ENCODE data around the gene PCAT6. TPM values are rescaled to one million over a fixed set of nuclear protein-coding genes. Genes with fewer than 3 reads are reported as not detected.

Gene PCAT6
- total RNA-seq, 4 donors from 2014 or later, result 4.3 TPM; not detected in 3

DNA sequence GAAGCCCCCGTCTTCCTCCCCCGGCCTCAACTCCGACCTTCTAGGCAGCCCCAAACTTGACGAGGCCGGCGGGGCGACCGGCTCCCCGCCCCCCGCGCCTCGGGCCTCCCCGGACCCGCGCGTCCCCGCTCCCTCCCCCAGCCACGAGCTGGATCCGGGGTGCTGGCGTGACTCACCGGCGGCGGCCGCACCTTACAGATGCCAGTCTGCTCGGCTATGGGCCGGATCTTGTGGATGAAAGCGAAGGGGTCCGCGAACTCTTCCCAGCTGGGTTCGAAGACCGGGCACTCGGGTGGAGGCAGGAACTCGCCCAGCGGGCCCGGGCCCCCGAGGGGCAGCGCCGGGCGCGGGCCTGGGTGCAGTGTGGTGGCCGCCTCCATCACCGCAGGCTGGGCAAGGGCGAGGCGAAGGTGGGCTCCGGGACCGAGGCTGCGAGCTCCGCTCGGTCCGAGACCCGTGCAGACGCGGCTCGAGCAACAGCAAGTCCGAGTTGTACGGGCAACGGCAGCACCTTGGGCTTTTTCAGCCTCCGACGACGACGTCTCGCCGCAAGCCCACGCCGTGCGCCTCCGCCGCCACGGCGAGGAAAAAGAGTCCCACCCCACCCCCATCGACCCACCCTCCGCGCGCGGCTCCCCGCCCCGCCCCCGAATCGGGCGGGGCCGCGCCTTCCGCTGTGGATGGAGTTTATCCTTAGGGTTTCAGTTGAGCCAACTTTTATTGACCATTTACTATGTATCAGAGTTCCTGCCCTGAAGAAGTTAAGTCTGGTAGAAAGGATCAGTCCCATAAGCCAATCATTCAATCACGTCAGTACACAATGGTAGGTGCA is 2.6 kb upstream of the PCAT6 start, which contains the start of gene KDM5B:
Gene KDM5B (minus strand): TSS at position 496 of the 832 bp plus-strand sequence. CDS start 116 bp downstream, at position 380.
- DNase-seq (peak; percentile 42 to 55), ATAC-seq (peak; percentile 25 to 45)
- Histone ChIP-seq H3K36me3 (no peaks in the 10 kb centered on the region), H3K27ac (peak within 1 kb of the TSS; percentile 80 to 93 (median 84)), H3K4me1 (peaks cover 19 to 22% of the 10 kb centered on the region in 2 donors), H3K4me3 (peak within 1 kb of the TSS; percentile 81 to 99 (median 92)), H3K9me3 (no peaks in the 10 kb centered on the region), H3K27me3 (no peaks in the 10 kb centered on the region)
- intact Hi-C loops (cut with DNase I; ENCODE audit: low total_unique reads) (loop anchor here (2.0 kb wide), 1 partner anchor 53 kb away; no protein-coding TSS in a partner anchor), in situ Hi-C loops (cut with MboI; ENCODE audit: low sequenced_read_pairs in 4 of 4) (no loop called here)
- TF ChIP-seq, protein P1, sequence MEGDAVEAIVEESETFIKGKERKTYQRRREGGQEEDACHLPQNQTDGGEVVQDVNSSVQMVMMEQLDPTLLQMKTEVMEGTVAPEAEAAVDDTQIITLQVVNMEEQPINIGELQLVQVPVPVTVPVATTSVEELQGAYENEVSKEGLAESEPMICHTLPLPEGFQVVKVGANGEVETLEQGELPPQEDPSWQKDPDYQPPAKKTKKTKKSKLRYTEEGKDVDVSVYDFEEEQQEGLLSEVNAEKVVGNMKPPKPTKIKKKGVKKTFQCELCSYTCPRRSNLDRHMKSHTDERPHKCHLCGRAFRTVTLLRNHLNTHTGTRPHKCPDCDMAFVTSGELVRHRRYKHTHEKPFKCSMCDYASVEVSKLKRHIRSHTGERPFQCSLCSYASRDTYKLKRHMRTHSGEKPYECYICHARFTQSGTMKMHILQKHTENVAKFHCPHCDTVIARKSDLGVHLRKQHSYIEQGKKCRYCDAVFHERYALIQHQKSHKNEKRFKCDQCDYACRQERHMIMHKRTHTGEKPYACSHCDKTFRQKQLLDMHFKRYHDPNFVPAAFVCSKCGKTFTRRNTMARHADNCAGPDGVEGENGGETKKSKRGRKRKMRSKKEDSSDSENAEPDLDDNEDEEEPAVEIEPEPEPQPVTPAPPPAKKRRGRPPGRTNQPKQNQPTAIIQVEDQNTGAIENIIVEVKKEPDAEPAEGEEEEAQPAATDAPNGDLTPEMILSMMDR (IDR thresholded peaks at IDR 0.05 in 4 of 5, conservative IDR thresholded peaks at IDR 0.05 in 1 of 5), result no peak
- TF ChIP-seq POLR2A (IDR thresholded peaks at IDR 0.05), result peak; percentile 66 to 84

DNA sequence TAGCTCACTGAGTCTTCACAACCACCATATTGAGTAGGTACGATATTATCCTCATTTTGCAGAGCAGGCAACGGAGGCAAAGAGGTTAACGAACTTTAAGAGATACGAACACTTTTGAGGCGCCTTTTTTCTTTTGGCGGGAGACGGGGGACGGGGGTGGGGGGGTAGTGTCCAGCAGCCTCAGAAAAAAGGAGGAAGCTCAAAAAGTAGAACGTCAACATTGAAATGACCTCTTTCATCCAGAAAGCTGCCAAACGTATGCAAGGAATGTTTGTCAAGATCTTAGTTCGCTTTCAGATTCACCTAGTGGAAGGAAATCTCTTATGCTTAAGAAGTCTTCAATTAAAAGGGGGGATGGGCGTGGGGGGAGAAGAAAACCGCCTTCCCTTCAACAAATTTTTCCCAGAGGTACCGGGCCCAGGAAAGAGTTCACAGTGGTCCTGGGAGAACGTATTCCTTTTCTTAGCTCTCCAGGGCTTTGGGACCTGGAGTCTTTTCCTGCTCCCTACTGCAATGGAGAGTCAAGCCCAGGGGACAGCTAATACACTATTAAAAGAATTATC is 1.1 kb upstream of the PCAT6 start:
- peaks cover 19 to 22% of the 10 kb centered on the region in 2 donors for H3K4me1 ChIP-seq
- no peak for TF ChIP-seq POLR2A (IDR thresholded peaks at IDR 0.05)
- TF ChIP-seq, protein P1 (IDR thresholded peaks at IDR 0.05 in 4 of 5, conservative IDR thresholded peaks at IDR 0.05 in 1 of 5), result no peak
- in situ Hi-C loops (cut with MboI; ENCODE audit: low sequenced_read_pairs in 4 of 4), result no loop called here
- H3K9me3 ChIP-seq, result no peaks in the 10 kb centered on the region
- no peak for DNase-seq
- H3K4me3 ChIP-seq, result peak overlapping the region; percentile 69 to 94 (median 78)
- intact Hi-C loops (cut with DNase I; ENCODE audit: low total_unique reads), result loop anchor here (1.0 to 2.0 kb wide), 5 partner anchors 51 to 197 kb away; partner anchors contain the start of genes KLHL12, RABIF and TMEM183A
- no peak for ATAC-seq
- peak overlapping the region; percentile 83 to 88 (median 86) for H3K27ac ChIP-seq
- no peaks in the 10 kb centered on the region for H3K36me3 ChIP-seq
- H3K27me3 ChIP-seq, result no peaks in the 10 kb centered on the region

DNA sequence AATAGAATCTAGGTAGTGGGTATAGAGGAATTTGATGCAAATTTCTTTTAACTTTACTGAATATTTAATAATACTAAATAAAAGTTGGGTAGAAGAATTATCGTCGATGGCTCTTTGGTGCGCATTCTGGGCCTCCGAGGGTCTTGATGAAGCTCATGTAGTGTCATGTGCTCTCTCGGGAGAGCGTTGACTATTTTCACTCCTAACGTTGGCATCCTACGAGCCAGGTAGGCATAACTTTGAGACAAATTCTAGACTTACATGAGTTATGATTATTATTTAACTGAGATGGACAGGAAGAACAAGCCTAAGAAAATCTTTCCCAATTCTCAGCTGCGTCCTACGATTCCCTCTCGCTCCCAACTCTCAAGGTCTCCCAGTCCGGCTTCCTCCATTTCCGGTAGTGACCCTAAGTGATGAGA is 550 bp upstream of the PCAT6 start:
- ATAC-seq (peak; percentile 45 to 48), DNase-seq (no peak)
- H3K36me3 ChIP-seq, result no peaks in the 10 kb centered on the region
- intact Hi-C loops (cut with DNase I; ENCODE audit: low total_unique reads), result loop anchor here (1.0 to 2.0 kb wide), 4 partner anchors 79 to 197 kb away; partner anchors contain the start of genes KLHL12, RABIF and TMEM183A
- H3K4me3 ChIP-seq, result peak overlapping the region; percentile 69 to 94 (median 78)
- H3K27ac ChIP-seq, result peak overlapping the region; percentile 83 to 88 (median 86)
- H3K4me1 ChIP-seq, result peaks cover 19 to 21% of the 10 kb centered on the region in 2 donors
- no peaks in the 10 kb centered on the region for H3K27me3 ChIP-seq
- H3K9me3 ChIP-seq, result no peaks in the 10 kb centered on the region
- TF ChIP-seq, protein P1 (IDR thresholded peaks at IDR 0.05 in 4 of 5, conservative IDR thresholded peaks at IDR 0.05 in 1 of 5), result no peak
- no peak for TF ChIP-seq POLR2A (IDR thresholded peaks at IDR 0.05)
- in situ Hi-C loops (cut with MboI; ENCODE audit: low sequenced_read_pairs in 4 of 4), result no loop called here

DNA sequence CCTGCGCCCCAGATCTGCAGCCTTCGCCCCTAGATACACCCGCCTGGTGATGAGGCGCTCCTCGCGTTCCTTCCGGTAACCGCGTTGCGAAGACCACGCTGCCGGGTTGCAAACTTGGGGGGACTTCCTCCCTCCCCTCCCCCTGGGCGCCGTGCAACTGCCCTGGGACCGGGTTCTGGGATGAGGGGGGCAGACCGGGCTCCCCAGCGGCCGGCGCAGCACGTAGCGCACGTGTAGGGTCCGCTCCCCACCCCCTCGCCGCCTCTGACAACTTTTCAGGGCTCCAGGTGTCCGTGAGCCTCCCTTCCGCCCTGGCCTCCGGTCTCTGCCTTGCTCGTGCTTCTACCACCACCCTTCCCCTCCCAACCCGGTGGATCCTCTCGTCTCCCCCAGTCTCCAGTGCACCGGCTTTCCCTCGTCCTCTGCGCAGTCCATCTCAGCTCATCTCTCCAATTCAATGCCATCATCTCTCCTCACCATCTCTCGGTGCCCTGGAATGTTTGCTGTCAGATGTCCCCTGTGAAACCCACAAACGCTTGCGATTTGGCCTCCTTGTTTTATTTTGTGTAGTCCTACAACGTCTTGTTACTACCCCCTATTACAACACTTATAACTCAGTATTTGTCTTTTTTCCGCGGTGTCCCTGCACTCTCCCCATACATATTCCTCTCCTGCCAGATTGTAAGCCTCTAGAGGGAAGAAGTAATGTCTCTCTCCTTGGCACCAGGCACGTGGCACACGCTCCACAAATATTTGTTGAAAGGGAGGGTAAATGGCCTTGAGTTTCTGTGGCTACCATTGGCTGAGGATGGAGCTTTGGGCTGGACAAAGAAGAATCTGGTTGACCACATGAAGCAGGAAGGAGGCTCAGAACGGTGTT is 782 bp downstream of the PCAT6 start:
- H3K36me3 ChIP-seq, result no peaks in the 10 kb centered on the region
- TF ChIP-seq, protein P1 (IDR thresholded peaks at IDR 0.05 in 4 of 5, conservative IDR thresholded peaks at IDR 0.05 in 1 of 5), result no peak
- no peak for TF ChIP-seq POLR2A (IDR thresholded peaks at IDR 0.05)
- DNase-seq, result peak in 1 of 2 donors; percentile 3
- no peak for ATAC-seq
- H3K9me3 ChIP-seq, result no peaks in the 10 kb centered on the region
- intact Hi-C loops (cut with DNase I; ENCODE audit: low total_unique reads) (loop anchor here (2.0 kb wide), 2 partner anchors 115 to 195 kb away; partner anchors contain the start of genes KLHL12 and TMEM183A), in situ Hi-C loops (cut with MboI; ENCODE audit: low sequenced_read_pairs in 4 of 4) (no loop called here)
- H3K27ac ChIP-seq, result peak overlapping the region in 3 of 4 donors; percentile 85 to 88 (median 86)
- peaks cover 9 to 11% of the 10 kb centered on the region in 2 donors for H3K4me1 ChIP-seq
- peak overlapping the region; percentile 69 to 94 (median 78) for H3K4me3 ChIP-seq
- H3K27me3 ChIP-seq, result no peaks in the 10 kb centered on the region
